Measurements from ENCODE around the gene LDLRAD4. TPM values are rescaled to one million over a fixed set of nuclear protein-coding genes. Genes with fewer than 3 reads are reported as not detected.

The LDLRAD4 gene
- total and polyA plus RNA-seq, 8 donors = 2.0 to 47.9 (median 9.0) TPM

DNA sequence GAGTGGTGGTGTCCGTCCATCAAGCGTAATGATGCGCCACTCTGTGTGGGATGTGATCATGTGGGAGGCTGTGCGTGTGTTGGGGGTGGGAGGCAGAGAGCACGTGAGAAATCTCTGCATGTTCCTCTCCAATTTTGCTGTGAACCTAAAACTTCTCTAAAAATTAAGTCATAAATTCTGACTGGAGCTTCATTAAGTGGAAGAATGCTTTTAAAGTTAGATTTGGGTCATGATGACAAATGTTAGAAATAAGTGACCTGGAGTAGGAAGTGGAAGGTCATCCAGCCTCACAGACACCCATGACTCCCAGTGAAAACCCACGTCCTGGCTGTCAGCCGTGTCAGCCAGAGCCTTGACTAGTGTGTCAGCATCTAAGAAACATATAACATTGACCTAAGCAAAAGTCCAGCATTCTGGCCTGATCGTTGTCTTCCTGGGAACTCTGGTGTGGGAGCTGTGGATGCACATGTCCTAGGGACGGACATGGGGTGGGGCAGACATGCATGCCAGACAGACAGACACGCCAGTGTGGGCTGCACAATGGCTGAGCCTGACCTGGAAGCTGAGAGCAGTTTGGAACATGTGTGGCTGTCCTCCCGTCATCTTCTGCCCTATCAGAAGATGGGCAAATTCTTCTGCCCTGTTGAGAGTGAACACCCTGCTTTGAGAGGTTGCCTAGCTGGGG lies 262.2 kb downstream of the LDLRAD4 start:
- no peak overlapping the region for H3K4me3 ChIP-seq
- DNase-seq = no peak
- H3K27me3 ChIP-seq = no peaks in the 10 kb centered on the region
- H3K27ac ChIP-seq = no peak overlapping the region
- peaks cover 0 to 8% (median 0%) of the 10 kb centered on the region in 4 donors for H3K36me3 ChIP-seq
- H3K9me3 ChIP-seq = no peaks in the 10 kb centered on the region
- TF ChIP-seq, protein P1, sequence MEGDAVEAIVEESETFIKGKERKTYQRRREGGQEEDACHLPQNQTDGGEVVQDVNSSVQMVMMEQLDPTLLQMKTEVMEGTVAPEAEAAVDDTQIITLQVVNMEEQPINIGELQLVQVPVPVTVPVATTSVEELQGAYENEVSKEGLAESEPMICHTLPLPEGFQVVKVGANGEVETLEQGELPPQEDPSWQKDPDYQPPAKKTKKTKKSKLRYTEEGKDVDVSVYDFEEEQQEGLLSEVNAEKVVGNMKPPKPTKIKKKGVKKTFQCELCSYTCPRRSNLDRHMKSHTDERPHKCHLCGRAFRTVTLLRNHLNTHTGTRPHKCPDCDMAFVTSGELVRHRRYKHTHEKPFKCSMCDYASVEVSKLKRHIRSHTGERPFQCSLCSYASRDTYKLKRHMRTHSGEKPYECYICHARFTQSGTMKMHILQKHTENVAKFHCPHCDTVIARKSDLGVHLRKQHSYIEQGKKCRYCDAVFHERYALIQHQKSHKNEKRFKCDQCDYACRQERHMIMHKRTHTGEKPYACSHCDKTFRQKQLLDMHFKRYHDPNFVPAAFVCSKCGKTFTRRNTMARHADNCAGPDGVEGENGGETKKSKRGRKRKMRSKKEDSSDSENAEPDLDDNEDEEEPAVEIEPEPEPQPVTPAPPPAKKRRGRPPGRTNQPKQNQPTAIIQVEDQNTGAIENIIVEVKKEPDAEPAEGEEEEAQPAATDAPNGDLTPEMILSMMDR (IDR thresholded peaks at IDR 0.05) = no peak
- WGBS, 5 donors = 72 to 79% (median 76%) methylated on average over 11 of the region's 11 CpGs
- intact Hi-C loops (cut with DNase I; ENCODE audit: low total_unique reads) = no loop called here
- H3K4me1 ChIP-seq = no peaks in the 10 kb centered on the region

DNA sequence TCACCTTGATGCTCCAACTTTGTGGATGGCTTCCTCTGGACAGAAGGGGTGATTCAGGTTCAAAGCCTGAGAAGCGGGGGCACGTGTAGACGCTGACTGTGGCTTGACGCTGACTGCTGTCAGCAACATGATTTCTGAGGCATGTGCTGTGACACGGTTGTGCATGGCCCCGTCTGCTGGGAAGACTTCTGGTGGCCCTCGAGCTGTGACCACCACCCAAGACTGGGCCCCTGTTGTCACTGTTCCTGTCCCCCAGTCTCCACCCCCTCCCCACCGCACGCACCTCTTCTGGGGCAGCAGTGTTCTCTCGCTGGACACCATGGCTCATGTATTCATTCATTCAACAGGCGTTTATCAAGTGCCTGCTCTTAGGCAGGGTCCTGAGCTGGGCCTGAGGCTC lies 262.8 kb downstream of the LDLRAD4 start:
- no peak overlapping the region for H3K4me3 ChIP-seq
- no peaks in the 10 kb centered on the region for H3K27me3 ChIP-seq
- no peaks in the 10 kb centered on the region for H3K9me3 ChIP-seq
- peaks cover 0 to 8% (median under 1%) of the 10 kb centered on the region in 4 donors for H3K36me3 ChIP-seq
- intact Hi-C loops (cut with DNase I; ENCODE audit: low total_unique reads) = no loop called here
- no peak for DNase-seq
- WGBS, 5 donors = 79 to 93% (median 85%) methylated on average over 9 to 11 of the region's 11 CpGs
- H3K4me1 ChIP-seq = no peaks in the 10 kb centered on the region
- no peak overlapping the region for H3K27ac ChIP-seq
- TF ChIP-seq POLR2AphosphoS5 (IDR thresholded peaks at IDR 0.05) (no peak), EP300 (IDR thresholded peaks at IDR 0.05) (no peak), POLR2A (IDR thresholded peaks at IDR 0.05) (no peak)
- TF ChIP-seq, protein P1 (IDR thresholded peaks at IDR 0.05) = no peak

DNA sequence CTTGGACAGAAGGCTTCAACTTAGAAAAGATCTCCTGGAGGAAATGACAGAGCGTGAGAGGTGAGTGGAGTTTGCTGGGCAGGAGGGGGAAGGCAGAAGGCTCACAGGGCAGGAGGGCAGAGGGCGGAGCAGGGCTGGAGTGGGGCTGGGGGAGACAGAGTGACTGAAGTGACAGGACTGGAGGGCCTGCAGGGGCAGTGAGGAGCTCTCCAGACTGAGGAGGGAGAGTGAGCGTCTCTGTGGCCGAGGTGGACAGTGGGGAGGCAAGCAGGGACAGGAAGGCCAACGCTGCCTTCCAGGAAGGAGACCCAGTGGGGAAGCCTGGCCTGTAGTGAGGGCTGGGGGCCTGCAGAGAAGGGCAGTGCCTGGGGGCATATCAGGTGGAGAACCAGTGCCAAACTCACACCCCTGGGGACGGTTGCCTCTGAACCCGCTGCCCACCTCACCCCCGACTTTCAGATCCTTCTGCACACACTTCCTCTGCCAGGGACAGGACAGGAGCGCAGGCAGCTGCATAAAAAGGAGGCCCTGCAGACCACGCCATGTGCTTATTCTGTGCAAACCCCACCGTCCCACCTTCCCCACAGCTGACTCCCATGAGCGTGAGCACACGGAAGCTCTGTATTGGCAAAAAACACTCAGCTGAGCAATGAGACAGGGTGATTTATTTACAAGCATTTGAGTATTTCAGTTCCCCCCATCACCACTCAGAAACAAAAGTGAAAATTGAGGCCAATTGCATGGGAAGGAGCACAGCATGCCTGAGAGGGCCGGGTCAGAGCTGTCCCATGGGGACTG lies 263.5 kb downstream of the LDLRAD4 start:
- DNase-seq = no peak
- 81 to 89% (median 87%) methylated on average over 14 of the region's 14 CpGs for WGBS, 5 donors
- intact Hi-C loops (cut with DNase I; ENCODE audit: low total_unique reads) = no loop called here

GRCh38 chr18:13482618-13482945 lies 264.0 kb downstream of the LDLRAD4 start:
- no peak overlapping the region for H3K4me3 ChIP-seq
- DNase-seq = no peak
- intact Hi-C loops (cut with DNase I; ENCODE audit: low total_unique reads) = no loop called here
- TF ChIP-seq EP300 (IDR thresholded peaks at IDR 0.05) = no peak
- TF ChIP-seq POLR2AphosphoS5 (IDR thresholded peaks at IDR 0.05) = no peak
- TF ChIP-seq POLR2A (IDR thresholded peaks at IDR 0.05) = no peak
- TF ChIP-seq, protein P1 (IDR thresholded peaks at IDR 0.05) = no peak
- 87 to 100% (median 94%) methylated on average over 1 of the region's 1 CpG for WGBS, 5 donors
- no peaks in the 10 kb centered on the region for H3K9me3 ChIP-seq
- no peak overlapping the region for H3K27ac ChIP-seq
- H3K4me1 ChIP-seq = no peaks in the 10 kb centered on the region
- H3K27me3 ChIP-seq = no peaks in the 10 kb centered on the region
- H3K36me3 ChIP-seq = peaks cover 0 to 18% (median 10%) of the 10 kb centered on the region in 4 donors

More for the DNA sequence above, 263.5 kb downstream of the LDLRAD4 start:
- no peaks in the 10 kb centered on the region for H3K9me3 ChIP-seq
- no peaks in the 10 kb centered on the region for H3K27me3 ChIP-seq
- peaks cover 0 to 13% (median 5%) of the 10 kb centered on the region in 4 donors for H3K36me3 ChIP-seq
- no peaks in the 10 kb centered on the region for H3K4me1 ChIP-seq
- TF ChIP-seq POLR2AphosphoS5 (IDR thresholded peaks at IDR 0.05) = no peak
- no peak for TF ChIP-seq POLR2A (IDR thresholded peaks at IDR 0.05)
- no peak for TF ChIP-seq EP300 (IDR thresholded peaks at IDR 0.05)
- TF ChIP-seq, protein P1 (IDR thresholded peaks at IDR 0.05) = no peak
- H3K27ac ChIP-seq = no peak overlapping the region
- no peak overlapping the region for H3K4me3 ChIP-seq

All from stomach (tissue), 9 donors.